IMR-90 (cell line): ENCODE data around the gene SYPL1. TPM values are rescaled to one million over a fixed set of nuclear protein-coding genes. Genes with fewer than 3 reads are reported as not detected.

Experiments
- ATAC-seq: fragments of 200-7000 bp; cut with Tn5 transposase; 2 replicates; pipeline ENCODE4 v1.9.1; 2020; ENCODE audit warnings: low read depth, mild to moderate bottlenecking, moderate library complexity
- BruUV-seq: library from RNA; stranded (reverse); fragments of 400-500 nt; replicated peaks from 2 replicates; lab custom pipeline; 2021; lab: Mats Ljungman, UMichigan
- CTCF ChIA-PET: fragments of 300-600 bp; formaldehyde crosslinking; extraction: SDS; loops from one replicate; lab custom pipeline; 2021; ENCODE audit warnings: antibody characterized with exemption; lab: Yijun Ruan, JAX
- POLR2A ChIA-PET: fragments of 300-600 bp; sonication (Branson Sonifier 250); formaldehyde crosslinking; loops from one replicate; lab custom pipeline; 2022; ENCODE audit warnings: antibody characterized with exemption; ENCODE audit not compliant: unreplicated experiment; lab: Charles Lee
- DNase-seq: peaks from one replicate; pipeline ENCODE4 v3.0.0; 2013
- H2AFZ ChIP-seq: replicated peaks from 2 replicates; pipeline ENCODE3; 2013; ENCODE audit warnings: low read length, mild to moderate bottlenecking; ENCODE audit not compliant: poor library complexity
- H2AK5ac ChIP-seq: 2 replicates; pipeline ENCODE4 v1.6.1; 2013; ENCODE audit warnings: low read depth, low read length, inconsistent platforms
- H2AK9ac ChIP-seq: replicated peaks from 2 replicates; pipeline ENCODE3; 2013; ENCODE audit warnings: mild to moderate bottlenecking, low read depth, low read length, moderate library complexity; ENCODE audit not compliant: poor library complexity
- H2BK120ac ChIP-seq: 2 replicates; pipeline ENCODE4 v1.6.1; 2013; ENCODE audit warnings: low read depth, low read length, inconsistent platforms
- H2BK15ac ChIP-seq: 3 replicates; pipeline ENCODE4 v1.6.1; 2013; ENCODE audit warnings: low read depth, low read length, inconsistent platforms
- H2BK20ac ChIP-seq: 2 replicates; pipeline ENCODE4 v1.6.1; 2013; ENCODE audit warnings: low read depth, mild to moderate bottlenecking, inconsistent platforms, low read length, moderate library complexity
- H2BK5ac ChIP-seq: 2 replicates; pipeline ENCODE4 v1.6.1; 2013; ENCODE audit warnings: mild to moderate bottlenecking, low read depth, low read length, inconsistent platforms; ENCODE audit not compliant: poor library complexity, severe bottlenecking
- H3K14ac ChIP-seq: replicated peaks from 2 replicates; pipeline ENCODE4 v1.6.1; 2013; ENCODE audit warnings: low read depth, low read length, inconsistent platforms
- H3K18ac ChIP-seq: 2 replicates; pipeline ENCODE4 v1.6.1; 2013; ENCODE audit warnings: low read depth, low read length, control low read depth
- H3K23ac ChIP-seq: 2 replicates; pipeline ENCODE4 v1.6.1; 2013; ENCODE audit warnings: low read depth, low read length, inconsistent platforms
- H3K27ac ChIP-seq: 2 replicates; pipeline ENCODE4 v1.5.1; 2013; ENCODE audit warnings: mild to moderate bottlenecking, control low read depth, low read length; ENCODE audit not compliant: insufficient read depth
- H3K27me3 ChIP-seq: 2 replicates; pipeline ENCODE4 v1.6.1; 2013; ENCODE audit warnings: low read length; ENCODE audit not compliant: control insufficient read depth, insufficient read depth
- H3K36me3 ChIP-seq: 2 replicates; pipeline ENCODE4 v1.6.1; 2013; ENCODE audit warnings: low read length, mixed read lengths; ENCODE audit not compliant: control insufficient read depth, insufficient read depth
- H3K4ac ChIP-seq: 2 replicates; pipeline ENCODE4 v1.6.1; 2013; ENCODE audit warnings: low read depth, low read length, inconsistent platforms
- H3K4me1 ChIP-seq: 2 replicates; pipeline ENCODE4 v1.6.1; 2013; ENCODE audit warnings: low read length, mixed read lengths; ENCODE audit not compliant: control insufficient read depth, insufficient read depth
- H3K4me2 ChIP-seq: 2 replicates; pipeline ENCODE4 v1.6.1; 2013; ENCODE audit warnings: low read depth, mild to moderate bottlenecking, control low read depth, low read length, moderate library complexity
- H3K4me3 ChIP-seq: 2 replicates; pipeline ENCODE4 v1.5.1; 2013; ENCODE audit warnings: low read depth, mild to moderate bottlenecking, control low read depth, low read length, moderate library complexity; ENCODE audit not compliant: insufficient read depth
- H3K56ac ChIP-seq: 2 replicates; pipeline ENCODE4 v1.6.1; 2013; ENCODE audit warnings: low read length, inconsistent platforms; ENCODE audit not compliant: insufficient read depth; ENCODE audit errors: extremely low read depth
- H3K79me1 ChIP-seq, 2 experiments: 2 replicates each; pipeline ENCODE4 v1.6.1; 2013; ENCODE audit warnings: low read length in 2 of 2, inconsistent platforms in 1 of 2, low read depth in 1 of 2
- H3K9ac ChIP-seq: 2 replicates; pipeline ENCODE4 v1.6.1; 2013; ENCODE audit warnings: low read depth, low read length, control low read depth
- H3K9me1 ChIP-seq: 2 replicates; pipeline ENCODE4 v1.6.1; 2013; ENCODE audit warnings: low read length, inconsistent platforms; ENCODE audit not compliant: insufficient read depth
- H3K9me3 ChIP-seq: 2 replicates; pipeline ENCODE4 v1.6.1; 2013; ENCODE audit warnings: low read length; ENCODE audit not compliant: control insufficient read depth, insufficient read depth
- H4K20me1 ChIP-seq: 2 replicates; pipeline ENCODE4 v1.6.1; 2013; ENCODE audit warnings: low read length, inconsistent platforms; ENCODE audit not compliant: insufficient read depth
- H4K5ac ChIP-seq: 2 replicates; pipeline ENCODE4 v1.6.1; 2013; ENCODE audit warnings: mild to moderate bottlenecking, low read depth, low read length, control low read depth
- H4K8ac ChIP-seq, 2 experiments: 2 replicates each; pipeline ENCODE4 v1.6.1; 2013; ENCODE audit warnings: low read depth in 2 of 2, low read length in 2 of 2, control low read depth in 1 of 2, inconsistent platforms in 1 of 2
- H4K91ac ChIP-seq: 2 replicates; pipeline ENCODE4 v1.6.1; 2013; ENCODE audit warnings: low read depth, low read length, inconsistent platforms; ENCODE audit not compliant: insufficient read depth
- BHLHE40 ChIP-seq: fragments of 150-350 bp; IDR thresholded peaks from 2 replicates; pipeline ENCODE4 v1.6.1; 2016; ENCODE audit warnings: mild to moderate bottlenecking, low read depth, low read length
- CEBPB ChIP-seq: IDR thresholded peaks from 2 replicates; pipeline ENCODE4 v1.6.1; 2012; ENCODE audit warnings: low read depth, low read length, improper control_type of control experiment
- FOS ChIP-seq: fragments of 150-350 bp; IDR thresholded peaks from 2 replicates; pipeline ENCODE4 v1.6.1; 2016; ENCODE audit warnings: low read depth, low read length
- MAFK ChIP-seq: IDR thresholded peaks from 2 replicates; pipeline ENCODE4 v1.6.1; 2012; ENCODE audit warnings: low read depth, low read length, improper control_type of control experiment
- POLR2A ChIP-seq: IDR thresholded peaks from 2 replicates; pipeline ENCODE4 v1.6.1; 2012; ENCODE audit warnings: mild to moderate bottlenecking, low read depth, low read length
- RAD21 ChIP-seq: IDR thresholded peaks from 2 replicates; pipeline ENCODE4 v1.6.1; 2012; ENCODE audit warnings: low read length, improper control_type of control experiment
- RCOR1 ChIP-seq: IDR thresholded peaks from 2 replicates; pipeline ENCODE4 v1.6.1; 2012; ENCODE audit warnings: mild to moderate bottlenecking, low read length, improper control_type of control experiment; ENCODE audit not compliant: insufficient replicate concordance
- RFX5 ChIP-seq: IDR thresholded peaks from 2 replicates; pipeline ENCODE4 v1.8.0; 2012; ENCODE audit warnings: low read depth, mild to moderate bottlenecking, low read length, moderate library complexity
- SMC3 ChIP-seq: fragments of 150-350 bp; IDR thresholded peaks from 2 replicates; pipeline ENCODE4 v1.6.1; 2016; ENCODE audit warnings: low read depth, mild to moderate bottlenecking, antibody characterized with exemption, low read length, moderate library complexity
- WGBS, 2 experiments: methylation state at CpG; one replicate each; pipeline versions ENCODE4 v1.1.5 to v1.1.7; 2013; ENCODE audit warnings: missing lambda C conversion rate in 2 of 2; ENCODE audit not compliant: insufficient read length in 1 of 2; ENCODE audit errors: extremely low coverage in 2 of 2; 5-methylcytosine and 5-hydroxymethylcytosine counted together
- dilution Hi-C: fragments of 300-500 bp; cut with HindIII; formaldehyde crosslinking; loops from one replicate; pipeline ENCODE4 v1.14.3; 2018; ENCODE audit warnings: low sequenced_read_pairs; ENCODE audit not compliant: unreplicated experiment
- in situ Hi-C: fragments of 300-500 bp; cut with MboI; formaldehyde crosslinking; loops from 3 replicates; pipeline ENCODE4 v1.14.3; 2019; ENCODE audit warnings: low sequenced_read_pairs, inconsistent platforms, mixed read lengths
- intact Hi-C: fragments of 100-400 bp; cut with micrococcal nuclease; formaldehyde crosslinking; loops from 2 replicates; pipeline ENCODE4 v1.10.0; 2022
- polyA plus RNA-seq, 3 experiments: library from polyadenylated mRNA; depleted of rRNA; stranded (reverse); fragments of >200 nt; gene quantifications; 2 replicates each; pipeline ENCODE4 v1.2.3, GENCODE V29; 2012; ENCODE audit warnings: low replicate concordance in 1 of 3
- total RNA-seq: library from RNA; depleted of rRNA; stranded (reverse); fragments of >200 nt; gene quantifications from 2 replicates; pipeline ENCODE4 v1.2.3, GENCODE V29; 2012

The SYPL1 gene
- total and polyA plus RNA-seq, 2 of the 4 experiments (the other 2 are of a cell fraction): 19.0 to 45.0 TPM

DNA sequence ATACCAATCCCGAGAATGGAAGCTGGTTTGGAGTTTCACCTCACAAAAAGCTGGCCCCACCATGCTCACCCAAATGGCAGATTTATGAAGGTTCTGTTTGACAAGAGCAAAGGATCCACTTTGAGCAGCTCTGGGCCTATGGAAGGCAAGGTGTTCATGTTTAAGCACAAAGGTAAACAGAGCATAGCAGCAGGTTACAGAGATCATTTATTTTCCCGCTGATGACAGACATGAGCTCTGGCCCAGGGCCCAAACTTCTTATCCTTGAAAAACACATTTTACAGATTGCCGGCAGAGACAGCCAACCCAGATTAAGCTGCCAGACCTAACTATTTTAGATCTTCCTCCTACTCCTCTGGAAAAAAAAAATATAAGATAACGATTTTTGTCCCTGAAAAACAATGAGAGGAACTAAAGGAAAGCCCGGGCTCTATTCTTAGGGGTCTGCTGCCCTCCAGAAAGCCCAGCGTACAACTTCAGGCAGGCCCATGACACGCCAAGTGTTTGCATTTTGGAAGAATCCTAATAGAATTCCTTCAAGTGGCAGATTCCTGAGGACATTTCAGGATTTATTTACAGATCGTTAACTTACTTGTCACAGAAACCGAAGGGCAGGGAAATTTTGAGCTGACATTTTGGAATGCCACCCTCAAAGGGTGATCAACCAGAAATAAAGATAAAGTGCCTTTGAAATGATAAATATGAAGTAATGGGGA is 40.0 kb downstream of the SYPL1 start:
- no peaks in the 10 kb centered on the region for H3K36me3 ChIP-seq
- no peak overlapping the region for H3K9ac ChIP-seq
- H3K79me1 ChIP-seq: no peaks in the 10 kb centered on the region
- ATAC-seq (no peak), DNase-seq (no peak)
- no peak overlapping the region for H4K5ac ChIP-seq
- no peak overlapping the region for H2BK15ac ChIP-seq
- ChIA-PET POLR2A (no interaction called here), CTCF (no interaction called here)
- peaks cover 9% of the 10 kb centered on the region for H3K27me3 ChIP-seq
- H3K18ac ChIP-seq: no peak overlapping the region
- no peak overlapping the region for H3K56ac ChIP-seq
- no peak overlapping the region for H2AK9ac ChIP-seq
- no peak overlapping the region for H2BK120ac ChIP-seq
- H2AFZ ChIP-seq: no peak overlapping the region
- no peak overlapping the region for H4K8ac ChIP-seq
- no peak overlapping the region for H3K23ac ChIP-seq
- in situ Hi-C loops: no loop called here
- no peak overlapping the region for H3K4me2 ChIP-seq
- H2AK5ac ChIP-seq: no peak overlapping the region
- BruUV-seq: no TSS peak
- H3K4me3 ChIP-seq: no peak overlapping the region
- no peak overlapping the region for H4K91ac ChIP-seq
- no peaks in the 10 kb centered on the region for H3K4me1 ChIP-seq
- no peaks in the 10 kb centered on the region for H4K20me1 ChIP-seq
- no peak overlapping the region for H3K14ac ChIP-seq
- no peaks in the 10 kb centered on the region; the same call in 1 of the 2 replicates for H3K9me1 ChIP-seq
- no peak overlapping the region for H3K27ac ChIP-seq
- TF ChIP-seq CEBPB: no peak
- TF ChIP-seq RFX5: no peak
- no peak for TF ChIP-seq RAD21
- no peak for TF ChIP-seq POLR2A
- TF ChIP-seq RCOR1: no peak
- TF ChIP-seq SMC3: no peak
- TF ChIP-seq FOS: no peak
- no peak for TF ChIP-seq MAFK
- TF ChIP-seq BHLHE40: no peak
- 68% methylated on average over 3 of the region's 9 CpGs; no CpG with 5 or more reads in 1 of the 2 experiments for WGBS, 2 experiments
- H2BK5ac ChIP-seq: no peak overlapping the region
- no peaks in the 10 kb centered on the region for H3K9me3 ChIP-seq
- dilution Hi-C loops: no loop called here
- no peak overlapping the region for H3K4ac ChIP-seq
- no peak overlapping the region for H2BK20ac ChIP-seq
- intact Hi-C loops: no loop called here
